ENCODE measurements around the gene EYA4. TPM values are rescaled to one million over a fixed set of nuclear protein-coding genes. Genes with fewer than 3 reads are reported as not detected.
"Not testable (repeated sequence)": the region's sequence is repeated elsewhere in the genome, so short reads cannot be mapped to it uniquely, and the experiment has no call there.

EYA4 gene
- total RNA-seq, 1 donor from 2014 or later = not detected

- intact Hi-C loops (cut with micrococcal nuclease) = no loop called here
Observed at GRCh38 chr6:133396984-133397348, 155.8 kb downstream of the EYA4 start.

- intact Hi-C loops (cut with micrococcal nuclease) = not testable (repeated sequence)
Observed at GRCh38 chr6:133397601-133398000, 156.4 kb downstream of the EYA4 start.

- intact Hi-C loops (cut with micrococcal nuclease) = no loop called here
Observed at GRCh38 chr6:133399426-133399825, 158.3 kb downstream of the EYA4 start.

- intact Hi-C loops (cut with micrococcal nuclease) = no loop called here
Observed at GRCh38 chr6:133404151-133404550, 163.0 kb downstream of the EYA4 start.

GRCh38 chr6:133404728-133405127 lies 163.6 kb downstream of the EYA4 start:
- intact Hi-C loops (cut with micrococcal nuclease) = no loop called here

GRCh38 chr6:133407320-133408100 lies 166.4 kb downstream of the EYA4 start:
- intact Hi-C loops (cut with micrococcal nuclease) = no loop called here

- intact Hi-C loops (cut with micrococcal nuclease) = no loop called here
Observed at GRCh38 chr6:133408132-133408531, 167.0 kb downstream of the EYA4 start.

- intact Hi-C loops (cut with micrococcal nuclease) = no loop called here
Observed at GRCh38 chr6:133408543-133408942, 167.4 kb downstream of the EYA4 start.

GRCh38 chr6:133410638-133411435 lies 169.7 kb downstream of the EYA4 start:
- intact Hi-C loops (cut with micrococcal nuclease) = no loop called here

GRCh38 chr6:133411757-133412156 lies 170.6 kb downstream of the EYA4 start:
- intact Hi-C loops (cut with micrococcal nuclease) = no loop called here

- intact Hi-C loops (cut with micrococcal nuclease) = no loop called here
Observed at GRCh38 chr6:133415262-133415661, 174.1 kb downstream of the EYA4 start.

GRCh38 chr6:133418108-133418507 lies 177.0 kb downstream of the EYA4 start:
- intact Hi-C loops (cut with micrococcal nuclease) = no loop called here

- intact Hi-C loops (cut with micrococcal nuclease) = no loop called here
Observed at GRCh38 chr6:133423242-133423641, 182.1 kb downstream of the EYA4 start.

GRCh38 chr6:133424359-133424758 lies 183.2 kb downstream of the EYA4 start:
- intact Hi-C loops (cut with micrococcal nuclease) = no loop called here

- intact Hi-C loops (cut with micrococcal nuclease) = no loop called here
Observed at GRCh38 chr6:133426038-133426437, 184.9 kb downstream of the EYA4 start.

- intact Hi-C loops (cut with micrococcal nuclease) = no loop called here
Observed at GRCh38 chr6:133428295-133428694, 187.1 kb downstream of the EYA4 start.

GRCh38 chr6:133430530-133430929 lies 189.4 kb downstream of the EYA4 start:
- intact Hi-C loops (cut with micrococcal nuclease) = no loop called here

- intact Hi-C loops (cut with micrococcal nuclease) = no loop called here
Observed at GRCh38 chr6:133431031-133431430, 189.9 kb downstream of the EYA4 start.

- intact Hi-C loops (cut with micrococcal nuclease) = no loop called here
Observed at GRCh38 chr6:133432021-133432989, 191.1 kb downstream of the EYA4 start.

- intact Hi-C loops (cut with micrococcal nuclease) = no loop called here
Observed at GRCh38 chr6:133435065-133435728, 194.0 kb downstream of the EYA4 start.

- intact Hi-C loops (cut with micrococcal nuclease) = no loop called here
Observed at GRCh38 chr6:133436652-133437051, 195.5 kb downstream of the EYA4 start.

All from T-helper 2 cell treated with Interferon-gamma antibody and Interleukin-4, amounts not matched to agents 100 ng/mL and 5 ng/mL, for 36 hours (primary cell).